BJ (cell line): ENCODE measurements around the gene SORCS2. TPM values are rescaled to one million over a fixed set of nuclear protein-coding genes. Genes with fewer than 3 reads are reported as not detected.

Source experiments
- CTCF ChIA-PET: fragments of 350-600 bp; formaldehyde crosslinking; extraction: SDS; loops from one replicate; lab custom pipeline; 2021; ENCODE audit warnings: antibody characterized with exemption, inconsistent platforms; lab: Yijun Ruan, JAX
- POLR2A ChIA-PET: fragments of 300-600 bp; sonication (Branson Sonifier 250); formaldehyde crosslinking; extraction: SDS; loops from one replicate; lab custom pipeline; 2021; ENCODE audit warnings: antibody characterized with exemption; lab: Charles Lee
- DNase-seq: peaks from one replicate; pipeline ENCODE4 v3.0.0-alpha.2; 2011; ENCODE audit warnings: low read depth
- H3K27me3 ChIP-seq: 2 replicates; pipeline ENCODE4 v1.6.0; 2011; ENCODE audit warnings: low read length; ENCODE audit not compliant: control insufficient read depth, insufficient read depth
- H3K36me3 ChIP-seq: 2 replicates; pipeline ENCODE4 v1.5.1; 2011; ENCODE audit warnings: low read length; ENCODE audit not compliant: control insufficient read depth, insufficient read depth
- H3K4me3 ChIP-seq: 2 replicates; pipeline ENCODE4 v1.5.1; 2011; ENCODE audit warnings: low read depth, mild to moderate bottlenecking, control low read depth, low read length
- CTCF ChIP-seq: IDR thresholded peaks from 2 replicates; pipeline ENCODE4 v1.5.1; 2011; ENCODE audit warnings: low read depth, mild to moderate bottlenecking, control low read depth, inconsistent platforms, low read length, moderate library complexity; ENCODE audit not compliant: insufficient read depth
- polyA plus RNA-seq: library from polyadenylated mRNA; depleted of rRNA; stranded (reverse); fragments of >200 nt; gene quantifications from 2 replicates; pipeline ENCODE4 v1.2.3, GENCODE V29; 2011

The SORCS2 gene
- polyA plus RNA-seq, 1 experiment: 0.63 TPM

- POLR2A ChIA-PET: no interaction called here
- peaks cover 40% of the 10 kb centered on the region for H3K36me3 ChIP-seq
- CTCF ChIA-PET: interaction anchor here (2.3 kb wide), 1 partner anchor 227 kb away, joined by 8 read pairs; no protein-coding TSS in a partner anchor
- DNase-seq: no peak
- H3K4me3 ChIP-seq: no peak overlapping the region
- H3K27me3 ChIP-seq: no peaks in the 10 kb centered on the region
- no peak for TF ChIP-seq CTCF
Measured at GRCh38 chr4:7760228-7760627, 567.9 kb downstream of the SORCS2 start.

GRCh38 chr4:7760706-7761105 is 568.4 kb downstream of the SORCS2 start:
- CTCF ChIA-PET: interaction anchor here (0.8 to 2.6 kb wide), 7 partner anchors 9 to 226 kb away, joined by 3 to 16 read pairs (median 8); no protein-coding TSS in a partner anchor

GRCh38 chr4:7761312-7761711 is 569.0 kb downstream of the SORCS2 start:
- CTCF ChIA-PET: interaction anchor here (0.7 to 2.6 kb wide), 13 partner anchors 8 to 226 kb away, joined by 3 to 16 read pairs (median 4); no protein-coding TSS in a partner anchor
- Histone ChIP-seq H3K36me3 (peaks cover 46% of the 10 kb centered on the region), H3K27me3 (no peaks in the 10 kb centered on the region), H3K4me3 (no peak overlapping the region)
- POLR2A ChIA-PET: no interaction called here
- no peak for TF ChIP-seq CTCF
- no peak for DNase-seq

More at GRCh38 chr4:7760706-7761105, 568.4 kb downstream of the SORCS2 start:
- no peak for TF ChIP-seq CTCF
- POLR2A ChIA-PET: no interaction called here
- H3K36me3 ChIP-seq: peaks cover 42% of the 10 kb centered on the region
- DNase-seq: no peak
- no peaks in the 10 kb centered on the region for H3K27me3 ChIP-seq
- no peak overlapping the region for H3K4me3 ChIP-seq

GRCh38 chr4:7761720-7762119 is 569.4 kb downstream of the SORCS2 start:
- Histone ChIP-seq H3K36me3 (peaks cover 49% of the 10 kb centered on the region), H3K27me3 (no peaks in the 10 kb centered on the region), H3K4me3 (no peak overlapping the region)
- peak; percentile 78 for TF ChIP-seq CTCF
- DNase-seq: no peak
- POLR2A ChIA-PET: no interaction called here
- CTCF ChIA-PET: interaction anchor here (0.7 to 2.6 kb wide), 13 partner anchors 8 to 225 kb away, joined by 3 to 16 read pairs (median 4); no protein-coding TSS in a partner anchor

GRCh38 chr4:7762376-7763030 is 570.2 kb downstream of the SORCS2 start:
- H3K36me3 ChIP-seq: peaks cover 51% of the 10 kb centered on the region
- DNase-seq: no peak
- H3K27me3 ChIP-seq: no peaks in the 10 kb centered on the region
- TF ChIP-seq CTCF: no peak
- ChIA-PET CTCF (interaction anchor here (0.6 to 2.6 kb wide), 11 partner anchors 8 to 382 kb away, joined by 3 to 16 read pairs (median 4); no protein-coding TSS in a partner anchor), POLR2A (no interaction called here)
- H3K4me3 ChIP-seq: no peak overlapping the region
